ENCODE results near the gene KCNA2.

Gene KCNA2

GRCh38 chr1:110605901-110606656 is at the start of gene KCNA2:
Gene KCNA2, minus strand, starts transcription at chr1:110606358. Its CDS starts 1,576 bp downstream, at chr1:110604782.
- DNase-seq (ENCODE audit: low read depth in 2 of 2): no peak

GRCh38 chr1:110650609-110651008 is 44.5 kb upstream of the KCNA2 start:
- DNase-seq (ENCODE audit: low read depth in 2 of 2): no peak

GRCh38 chr1:110648417-110648816 is 42.3 kb upstream of the KCNA2 start:
- DNase-seq (ENCODE audit: low read depth in 2 of 2): no peak

- no peak for DNase-seq (ENCODE audit: low read depth in 2 of 2)
Observed at GRCh38 chr1:110647254-110647891, 41.2 kb upstream of the KCNA2 start.

- DNase-seq (ENCODE audit: low read depth in 2 of 2): no peak
Observed at GRCh38 chr1:110645821-110646735, 39.9 kb upstream of the KCNA2 start.

- DNase-seq (ENCODE audit: low read depth in 2 of 2): no peak
Observed at GRCh38 chr1:110645211-110645610, 39.1 kb upstream of the KCNA2 start.

- DNase-seq (ENCODE audit: low read depth in 2 of 2): no peak
Observed at GRCh38 chr1:110643879-110644472, 37.8 kb upstream of the KCNA2 start.

GRCh38 chr1:110639724-110640386 is 33.7 kb upstream of the KCNA2 start:
- DNase-seq (ENCODE audit: low read depth in 2 of 2): no peak

- DNase-seq (ENCODE audit: low read depth in 2 of 2): no peak
Observed at GRCh38 chr1:110638556-110638955, 32.4 kb upstream of the KCNA2 start.

GRCh38 chr1:110638058-110638457 is 31.9 kb upstream of the KCNA2 start:
- DNase-seq (ENCODE audit: low read depth in 2 of 2): no peak

GRCh38 chr1:110637475-110637874 is 31.3 kb upstream of the KCNA2 start:
- DNase-seq (ENCODE audit: low read depth in 2 of 2): no peak

- DNase-seq (ENCODE audit: low read depth in 2 of 2): no peak
Observed at GRCh38 chr1:110636149-110636935, 30.2 kb upstream of the KCNA2 start.

- no peak for DNase-seq (ENCODE audit: low read depth in 2 of 2)
Observed at GRCh38 chr1:110635434-110635833, 29.3 kb upstream of the KCNA2 start.

GRCh38 chr1:110634455-110635311 is 28.5 kb upstream of the KCNA2 start:
- no peak for DNase-seq (ENCODE audit: low read depth in 2 of 2)

- no peak for DNase-seq (ENCODE audit: low read depth in 2 of 2)
Observed at GRCh38 chr1:110634086-110634454, 27.9 kb upstream of the KCNA2 start.

- DNase-seq (ENCODE audit: low read depth in 2 of 2): no peak
Observed at GRCh38 chr1:110633646-110634030, 27.5 kb upstream of the KCNA2 start.

GRCh38 chr1:110631836-110632620 is 25.9 kb upstream of the KCNA2 start:
- DNase-seq (ENCODE audit: low read depth in 2 of 2): no peak

GRCh38 chr1:110630839-110631663 is 24.9 kb upstream of the KCNA2 start:
- DNase-seq (ENCODE audit: low read depth in 2 of 2): peak; percentile 66 to 74

All from stimulated activated CD8-positive, alpha-beta memory T cell treated with anti-CD3 and anti-CD28 coated beads, Interleukin-7, amount 100 ng/mL, for 1 hour (primary cell).